ENCODE data around the gene APBB3.
A peak's percentile ranks its signal among the peaks of the same experiment; 100 is the strongest.

The APBB3 gene

GRCh38 chr5:140554454-140554853 is 9.9 kb downstream of the APBB3 start:
- no peak for DNase-seq

- DNase-seq, result no peak
Measured at GRCh38 chr5:140553657-140554056, 10.7 kb downstream of the APBB3 start.

- DNase-seq, result no peak
Measured at GRCh38 chr5:140551872-140552271, 12.5 kb downstream of the APBB3 start.

- peak in 7 of 58 donors; percentile 4 to 60 (median 23) for DNase-seq
Measured at GRCh38 chr5:140550147-140551079, 14.0 kb downstream of the APBB3 start.

GRCh38 chr5:140549237-140550144 is 14.9 kb downstream of the APBB3 start:
- peak in 7 of 58 donors; percentile 8 to 43 (median 19) for DNase-seq

- no peak for DNase-seq
Measured at GRCh38 chr5:140548791-140549190, 15.6 kb downstream of the APBB3 start.

GRCh38 chr5:140548300-140548688 is 16.1 kb downstream of the APBB3 start:
- DNase-seq, result no peak

- peak; percentile 46 to 98 (median 94) for DNase-seq
Measured at GRCh38 chr5:140547508-140548299, 16.7 kb downstream of the APBB3 start, which contains the start of gene EIF4EBP3. Gene EIF4EBP3 (plus strand): TSS chr5:140547662. CDS start chr5:140547738, 76 bp downstream.

- no peak for DNase-seq
Measured at GRCh38 chr5:140546851-140547507, 17.4 kb downstream of the APBB3 start.

- DNase-seq, result no peak
Measured at GRCh38 chr5:140545606-140546005, 18.8 kb downstream of the APBB3 start.

GRCh38 chr5:140544986-140545385 is 19.4 kb downstream of the APBB3 start:
- DNase-seq, result no peak

GRCh38 chr5:140542972-140543371 is 21.4 kb downstream of the APBB3 start:
- DNase-seq, result no peak

- DNase-seq, result no peak
Measured at GRCh38 chr5:140540227-140540626, 24.2 kb downstream of the APBB3 start.

- no peak for DNase-seq
Measured at GRCh38 chr5:140524003-140524402, 40.4 kb downstream of the APBB3 start.

GRCh38 chr5:140513124-140513523 is 51.3 kb downstream of the APBB3 start:
- DNase-seq, result no peak

GRCh38 chr5:140509898-140510297 is 54.5 kb downstream of the APBB3 start:
- no peak for DNase-seq

All from anterior cingulate cortex (tissue), 58 donors.